ENCODE measurements around the gene IKBKE. TPM values are rescaled to one million over a fixed set of nuclear protein-coding genes. Genes with fewer than 3 reads are reported as not detected.

The IKBKE gene
- total RNA-seq (14.5 TPM), polyA plus RNA-seq (ENCODE audit: insufficient read depth, low read depth, low replicate concordance) (3.4 TPM)
- long read RNA-seq, donor 1, partial matches to known transcripts, result 0 of 1 reads
- long read RNA-seq, donor 1, other reads (novel, unspliced or antisense), result 0 of 1 reads
- long read RNA-seq, donor 2, result 0 reads
- long read RNA-seq, donor 3, partial matches to known transcripts, result 0 of 1 reads
- long read RNA-seq, donor 3, other reads (novel, unspliced or antisense), result 0 of 1 reads
- long read RNA-seq, donor 4, result 0 reads
- long read RNA-seq, donor 5, result 0 reads
- long read RNA-seq, donor 6, result 0 reads
- long read RNA-seq, donor 7, partial matches to known transcripts, result 5 of 11 reads
- long read RNA-seq, donor 7, other reads (novel, unspliced or antisense), result 3 of 11 reads
- long read RNA-seq, donor 8, partial matches to known transcripts, result 5 of 6 reads
- long read RNA-seq, donor 8, other reads (novel, unspliced or antisense), result 0 of 6 reads
- long read RNA-seq, donor 9, result 0 reads
- long read RNA-seq, donor 10, result 0 reads

- no peak for TF ChIP-seq CTCF (IDR thresholded peaks at IDR 0.05; ENCODE audit: borderline replicate concordance, extremely low read depth, insufficient read depth)
- H3K9me3 ChIP-seq (ENCODE audit: control insufficient read depth in 2 of 3, insufficient read depth in 1 of 3, low read length in 3 of 3), result no peaks in the 10 kb centered on the region
- H3K27ac ChIP-seq (ENCODE audit: low read depth in 2 of 2, low read length in 2 of 2), result no peak within 1 kb of the TSS
- peaks cover 0 to 17% (median 0%) of the 10 kb centered on the region in 3 donors for H3K4me1 ChIP-seq (ENCODE audit: control insufficient read depth in 2 of 3, insufficient read depth in 2 of 3, low read depth in 1 of 3, low read length in 3 of 3)
- DNase-seq (peak in 4 of 5 donors; percentile 45 to 80 (median 70)), FAIRE-seq (no peak)
- no peaks in the 10 kb centered on the region for H3K36me3 ChIP-seq (ENCODE audit: control insufficient read depth in 2 of 3, insufficient read depth in 3 of 3, low read length in 3 of 3)
- intact Hi-C loops (cut with DNase I), result no loop called here
- H3K9ac ChIP-seq (ENCODE audit: low read length in 3 of 3), result peak within 1 kb of the TSS; percentile 20 to 82 (median 54)
- H3K4me3 ChIP-seq (ENCODE audit: low read length in 3 of 3), result peak within 1 kb of the TSS; percentile 65 to 76 (median 71)
- no peaks in the 10 kb centered on the region for H3K27me3 ChIP-seq (ENCODE audit: control insufficient read depth, insufficient read depth, low read length)
These were observed at the start of gene IKBKE for GRCh38 chr1:206469933-206470691. Gene IKBKE (plus strand): TSS chr1:206470476. CDS start chr1:206473228, 2,752 bp downstream.

- no peaks in the 10 kb centered on the region for H3K4me1 ChIP-seq (ENCODE audit: control insufficient read depth in 2 of 3, insufficient read depth in 2 of 3, low read depth in 1 of 3, low read length in 3 of 3)
- DNase-seq (no peak), FAIRE-seq (no peak)
- H3K9me3 ChIP-seq (ENCODE audit: control insufficient read depth in 2 of 3, insufficient read depth in 1 of 3, low read length in 3 of 3), result no peaks in the 10 kb centered on the region
- H3K27me3 ChIP-seq (ENCODE audit: control insufficient read depth, insufficient read depth, low read length), result no peaks in the 10 kb centered on the region
- intact Hi-C loops (cut with DNase I), result no loop called here
- H3K4me3 ChIP-seq (ENCODE audit: low read length in 3 of 3), result no peak overlapping the region
- peaks cover 2 to 6% (median 2%) of the 10 kb centered on the region in 3 donors for H3K36me3 ChIP-seq (ENCODE audit: control insufficient read depth in 2 of 3, insufficient read depth in 3 of 3, low read length in 3 of 3)
- no peak overlapping the region for H3K9ac ChIP-seq (ENCODE audit: low read length in 3 of 3)
- H3K27ac ChIP-seq (ENCODE audit: low read depth in 2 of 2, low read length in 2 of 2), result no peak overlapping the region
- TF ChIP-seq CTCF (IDR thresholded peaks at IDR 0.05; ENCODE audit: borderline replicate concordance, extremely low read depth, insufficient read depth), result no peak
These were observed 48.5 kb upstream of the IKBKE start for GRCh38 chr1:206421616-206422340.

- Histone ChIP-seq H3K4me1 (ENCODE audit: control insufficient read depth in 2 of 3, insufficient read depth in 2 of 3, low read depth in 1 of 3, low read length in 3 of 3) (no peaks in the 10 kb centered on the region), H3K36me3 (ENCODE audit: control insufficient read depth in 2 of 3, insufficient read depth in 3 of 3, low read length in 3 of 3) (peaks cover 2 to 6% (median 6%) of the 10 kb centered on the region in 3 donors), H3K27ac (ENCODE audit: low read depth in 2 of 2, low read length in 2 of 2) (no peak overlapping the region), H3K9ac (ENCODE audit: low read length in 3 of 3) (no peak overlapping the region), H3K27me3 (ENCODE audit: control insufficient read depth, insufficient read depth, low read length) (no peaks in the 10 kb centered on the region), H3K9me3 (ENCODE audit: control insufficient read depth in 2 of 3, insufficient read depth in 1 of 3, low read length in 3 of 3) (no peaks in the 10 kb centered on the region), H3K4me3 (ENCODE audit: low read length in 3 of 3) (no peak overlapping the region)
- TF ChIP-seq CTCF (IDR thresholded peaks at IDR 0.05; ENCODE audit: borderline replicate concordance, extremely low read depth, insufficient read depth), result no peak
- DNase-seq, result no peak
- FAIRE-seq, result no peak
- intact Hi-C loops (cut with DNase I), result no loop called here
These were observed 47.8 kb upstream of the IKBKE start for GRCh38 chr1:206422525-206422924.
